Measurements from ENCODE around the gene SETX. TPM values are rescaled to one million over a fixed set of nuclear protein-coding genes. Genes with fewer than 3 reads are reported as not detected.
A peak's percentile ranks its signal among the peaks of the same experiment; 100 is the strongest.

The SETX gene
- total and polyA plus RNA-seq, 10 of the 15 experiments (the other 5 are each of a cell fraction or from before 2014, with no cell fraction given), result 15.8 to 75.7 (median 37.0) TPM

DNA sequence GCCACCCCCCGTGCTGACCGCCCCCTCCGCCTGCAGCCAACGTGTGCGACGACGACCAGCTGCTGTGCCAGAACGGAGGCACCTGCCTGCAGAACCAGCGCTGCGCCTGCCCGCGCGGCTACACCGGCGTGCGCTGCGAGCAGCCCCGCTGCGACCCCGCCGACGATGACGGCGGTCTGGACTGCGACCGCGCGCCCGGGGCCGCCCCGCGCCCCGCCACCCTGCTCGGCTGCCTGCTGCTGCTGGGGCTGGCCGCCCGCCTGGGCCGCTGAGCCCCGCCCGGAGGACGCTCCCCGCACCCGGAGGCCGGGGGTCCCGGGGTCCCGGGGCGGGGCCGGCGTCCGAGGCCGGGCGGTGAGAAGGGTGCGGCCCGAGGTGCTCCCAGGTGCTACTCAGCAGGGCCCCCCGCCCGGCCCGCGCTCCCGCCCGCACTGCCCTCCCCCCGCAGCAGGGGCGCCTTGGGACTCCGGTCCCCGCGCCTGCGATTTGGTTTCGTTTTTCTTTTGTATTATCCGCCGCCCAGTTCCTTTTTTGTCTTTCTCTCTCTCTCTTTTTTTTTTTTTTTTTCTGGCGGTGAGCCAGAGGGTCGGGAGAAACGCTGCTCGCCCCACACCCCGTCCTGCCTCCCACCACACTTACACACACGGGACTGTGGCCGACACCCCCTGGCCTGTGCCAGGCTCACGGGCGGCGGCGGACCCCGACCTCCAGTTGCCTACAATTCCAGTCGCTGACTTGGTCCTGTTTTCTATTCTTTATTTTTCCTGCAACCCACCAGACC, 112.8 kb downstream of the SETX start (continued):
- TF ChIP-seq, protein P1, sequence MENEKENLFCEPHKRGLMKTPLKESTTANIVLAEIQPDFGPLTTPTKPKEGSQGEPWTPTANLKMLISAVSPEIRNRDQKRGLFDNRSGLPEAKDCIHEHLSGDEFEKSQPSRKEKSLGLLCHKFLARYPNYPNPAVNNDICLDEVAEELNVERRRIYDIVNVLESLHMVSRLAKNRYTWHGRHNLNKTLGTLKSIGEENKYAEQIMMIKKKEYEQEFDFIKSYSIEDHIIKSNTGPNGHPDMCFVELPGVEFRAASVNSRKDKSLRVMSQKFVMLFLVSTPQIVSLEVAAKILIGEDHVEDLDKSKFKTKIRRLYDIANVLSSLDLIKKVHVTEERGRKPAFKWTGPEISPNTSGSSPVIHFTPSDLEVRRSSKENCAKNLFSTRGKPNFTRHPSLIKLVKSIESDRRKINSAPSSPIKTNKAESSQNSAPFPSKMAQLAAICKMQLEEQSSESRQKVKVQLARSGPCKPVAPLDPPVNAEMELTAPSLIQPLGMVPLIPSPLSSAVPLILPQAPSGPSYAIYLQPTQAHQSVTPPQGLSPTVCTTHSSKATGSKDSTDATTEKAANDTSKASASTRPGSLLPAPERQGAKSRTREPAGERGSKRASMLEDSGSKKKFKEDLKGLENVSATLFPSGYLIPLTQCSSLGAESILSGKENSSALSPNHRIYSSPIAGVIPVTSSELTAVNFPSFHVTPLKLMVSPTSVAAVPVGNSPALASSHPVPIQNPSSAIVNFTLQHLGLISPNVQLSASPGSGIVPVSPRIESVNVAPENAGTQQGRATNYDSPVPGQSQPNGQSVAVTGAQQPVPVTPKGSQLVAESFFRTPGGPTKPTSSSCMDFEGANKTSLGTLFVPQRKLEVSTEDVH (IDR thresholded peaks at IDR 0.05; ENCODE audit: low read depth, partially characterized antibody), result no peak
- TF ChIP-seq NR2F1 (conservative IDR thresholded peaks at IDR 0.05) (0 out of 2 replicates have a peak, but pooled peaks have one; percentile 26), NBN (IDR thresholded peaks at IDR 0.05) (peak; percentile 45; the same call in 1 of the 2 replicates), KDM1A (IDR thresholded peaks at IDR 0.05; ENCODE audit: borderline replicate concordance) (no peak), HDAC2 (IDR thresholded peaks at IDR 0.05) (no peak), IKZF1 (conservative IDR thresholded peaks at IDR 0.05) (peak; percentile 76), JUND (IDR thresholded peaks at IDR 0.05; ENCODE audit: low read depth, low read length) (no peak), RB1 (IDR thresholded peaks at IDR 0.05; ENCODE audit: borderline replicate concordance) (no peak)

DNA sequence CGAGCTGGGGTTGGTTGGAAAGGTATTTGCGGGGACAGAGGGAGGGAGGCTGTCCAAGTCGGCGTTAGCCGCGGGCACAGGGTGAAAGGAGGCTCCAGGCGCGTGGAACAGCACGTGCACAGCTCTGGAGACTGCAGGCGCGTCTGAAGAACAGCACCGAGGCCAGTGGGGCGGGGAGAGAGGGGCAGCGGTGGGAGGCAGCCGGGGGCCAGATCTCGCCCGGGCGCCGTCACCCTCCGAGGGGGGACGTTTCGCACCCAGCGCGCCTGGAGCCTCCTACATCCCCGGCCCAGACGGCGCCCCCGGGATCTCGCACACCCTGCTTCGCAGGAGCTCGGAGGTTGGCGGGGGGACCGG, 113.3 kb downstream of the SETX start:
- ATAC-seq (no peak), FAIRE-seq (no peak), DNase-seq (ENCODE audit: low read depth, low spot score) (no peak)
- Histone ChIP-seq H3K4me2 (ENCODE audit: control insufficient read depth, insufficient read depth) (peak overlapping the region; percentile 97), H3K27ac (ENCODE audit: control insufficient read depth, insufficient read depth) (no peak overlapping the region), H4K20me1 (ENCODE audit: control insufficient read depth, insufficient read depth) (no peaks in the 10 kb centered on the region), H3K4me1 (ENCODE audit: control insufficient read depth, insufficient read depth, low read length) (peaks cover 3% of the 10 kb centered on the region), H3K9ac (ENCODE audit: control insufficient read depth, insufficient read depth, low read length) (peak overlapping the region; percentile 40; the same call in 1 of the 2 replicates), H3K4me3 (peak overlapping the region; percentile 69; the same call in 1 of the 2 replicates), H3K36me3 (ENCODE audit: control insufficient read depth in 2 of 2, insufficient read depth in 2 of 2, low read length in 1 of 2) (no peaks in the 10 kb centered on the region), H3K9me3 (replicated peaks; ENCODE audit: control insufficient read depth, insufficient read depth, low read length) (no peaks in the 10 kb centered on the region), H3K27me3 (replicated peaks in 1 of 2; ENCODE audit: control insufficient read depth in 2 of 2, insufficient read depth in 2 of 2, low read length in 1 of 2) (peaks cover 0 to 6% of the 10 kb centered on the region in 2 experiments; a peak in 1 of 4 replicates), H3K79me2 (ENCODE audit: control insufficient read depth, insufficient read depth, low read length) (no peaks in the 10 kb centered on the region), H2AFZ (ENCODE audit: control insufficient read depth, low read depth, low read length) (peak overlapping the region; percentile 84)
- no TSS peak for BruUV-seq (replicated peaks)
- intact Hi-C loops (cut with micrococcal nuclease; ENCODE audit: unreplicated experiment), result no loop called here
- ChIA-PET CTCF (interaction anchor here (0.7 to 8.3 kb wide), 6 partner anchors 10 to 485 kb away, joined by 3 to 58 read pairs (median 4); no protein-coding TSS in a partner anchor), POLR2A (no interaction called here), SMC1A (ENCODE audit: uncharacterized antibody, unreplicated experiment) (interaction anchor here (0.5 to 0.9 kb wide), 2 partner anchors 148 to 483 kb away, joined by 3 read pairs; no protein-coding TSS in a partner anchor), RAD21 (ENCODE audit: unreplicated experiment) (interaction anchor here (0.8 to 1.3 kb wide), 8 partner anchors 11 to 482 kb away, joined by 3 to 7 read pairs (median 3); partner anchors contain the start of genes MED27 and SETX)
- in situ Hi-C loops (cut with MboI), result loop anchor here (25.0 kb wide), 1 partner anchor 654 kb away; no protein-coding TSS in a partner anchor
- TF ChIP-seq, protein P2, sequence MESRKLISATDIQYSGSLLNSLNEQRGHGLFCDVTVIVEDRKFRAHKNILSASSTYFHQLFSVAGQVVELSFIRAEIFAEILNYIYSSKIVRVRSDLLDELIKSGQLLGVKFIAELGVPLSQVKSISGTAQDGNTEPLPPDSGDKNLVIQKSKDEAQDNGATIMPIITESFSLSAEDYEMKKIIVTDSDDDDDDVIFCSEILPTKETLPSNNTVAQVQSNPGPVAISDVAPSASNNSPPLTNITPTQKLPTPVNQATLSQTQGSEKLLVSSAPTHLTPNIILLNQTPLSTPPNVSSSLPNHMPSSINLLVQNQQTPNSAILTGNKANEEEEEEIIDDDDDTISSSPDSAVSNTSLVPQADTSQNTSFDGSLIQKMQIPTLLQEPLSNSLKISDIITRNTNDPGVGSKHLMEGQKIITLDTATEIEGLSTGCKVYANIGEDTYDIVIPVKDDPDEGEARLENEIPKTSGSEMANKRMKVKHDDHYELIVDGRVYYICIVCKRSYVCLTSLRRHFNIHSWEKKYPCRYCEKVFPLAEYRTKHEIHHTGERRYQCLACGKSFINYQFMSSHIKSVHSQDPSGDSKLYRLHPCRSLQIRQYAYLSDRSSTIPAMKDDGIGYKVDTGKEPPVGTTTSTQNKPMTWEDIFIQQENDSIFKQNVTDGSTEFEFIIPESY (IDR thresholded peaks at IDR 0.05), result no peak
- TF ChIP-seq BHLHE40 (IDR thresholded peaks at IDR 0.05; ENCODE audit: borderline replicate concordance in 1 of 2, low read depth in 2 of 2, low read length in 1 of 2), result peak; percentile 28 to 76; a peak in 2 of 4 replicates
- no peak for TF ChIP-seq MEF2A (IDR thresholded peaks at IDR 0.05; ENCODE audit: insufficient read depth, low read depth, low read length)
- under 1% methylated on average over 14 of the region's 33 CpGs for WGBS (ENCODE audit: insufficient coverage, insufficient replicate concordance, low lambda C conversion rate, missing lambda C conversion rate)

Data from GM12878 (cell line).